CD4-positive, alpha-beta T cell treated with Interleukin-15 for 4 hours (primary cell): ENCODE results near the gene AAMP.
"Not testable (repeated sequence)": the region's sequence is repeated elsewhere in the genome, so short reads cannot be mapped to it uniquely, and the experiment has no call there.

Source experiments
- DNase-seq: peaks from one replicate; pipeline ENCODE4 v3.0.0-alpha.2; 2020; ENCODE audit warnings: low spot score

AAMP gene

GRCh38 chr2:218269900-218270720, at the start of gene AAMP, which contains the start of gene PNKD:
AAMP (minus strand) TSS chr2:218270137; CDS start chr2:218270086, 51 bp downstream.
PNKD (plus strand) TSS chr2:218270519; CDS start chr2:218270536, 17 bp downstream.
- peak; percentile 100 for DNase-seq

- DNase-seq = no peak
These were observed 48.3 kb upstream of the AAMP start for GRCh38 chr2:218318241-218318640.

GRCh38 chr2:218317835-218318234, 47.9 kb upstream of the AAMP start:
- no peak for DNase-seq

- no peak for DNase-seq
These were observed 47.3 kb upstream of the AAMP start for GRCh38 chr2:218317303-218317630.

GRCh38 chr2:218315397-218315796, 45.5 kb upstream of the AAMP start:
- DNase-seq = no peak

- not testable (repeated sequence) for DNase-seq
These were observed 44.8 kb upstream of the AAMP start for GRCh38 chr2:218314764-218315163.

- no peak for DNase-seq
These were observed 43.4 kb upstream of the AAMP start for GRCh38 chr2:218313356-218313755.

GRCh38 chr2:218312267-218312756, 42.4 kb upstream of the AAMP start:
- DNase-seq = no peak

GRCh38 chr2:218311541-218312266, 41.8 kb upstream of the AAMP start:
- not testable (repeated sequence) for DNase-seq

- DNase-seq = no peak
These were observed 41.1 kb upstream of the AAMP start for GRCh38 chr2:218310853-218311540.

GRCh38 chr2:218307415-218308090, 37.6 kb upstream of the AAMP start:
- no peak for DNase-seq

- DNase-seq = no peak
These were observed 36.4 kb upstream of the AAMP start for GRCh38 chr2:218306184-218306920.

GRCh38 chr2:218305383-218305782, 35.4 kb upstream of the AAMP start:
- no peak for DNase-seq

- DNase-seq = peak; percentile 93
These were observed 31.4 kb upstream of the AAMP start for GRCh38 chr2:218301176-218301819.

GRCh38 chr2:218300141-218300540, 30.2 kb upstream of the AAMP start:
- DNase-seq = no peak

- no peak for DNase-seq
These were observed 28.5 kb upstream of the AAMP start for GRCh38 chr2:218298314-218298875.

GRCh38 chr2:218296847-218297246, 26.9 kb upstream of the AAMP start:
- DNase-seq = no peak

- no peak for DNase-seq
These were observed 26.3 kb upstream of the AAMP start for GRCh38 chr2:218296200-218296599.

- no peak for DNase-seq
These were observed 25.1 kb upstream of the AAMP start for GRCh38 chr2:218295029-218295428.

- no peak for DNase-seq
These were observed 24.6 kb upstream of the AAMP start for GRCh38 chr2:218294430-218295022.
